ENCODE data around the gene APBA1.

- TF ChIP-seq CTCF (IDR thresholded peaks at IDR 0.05) (no peak), POLR2A (IDR thresholded peaks at IDR 0.05) (no peak)
Measured at GRCh38 chr9:69564557-69564956, 107.6 kb downstream of the APBA1 start.
